ENCODE data around the gene NDC1.

The NDC1 gene

DNA sequence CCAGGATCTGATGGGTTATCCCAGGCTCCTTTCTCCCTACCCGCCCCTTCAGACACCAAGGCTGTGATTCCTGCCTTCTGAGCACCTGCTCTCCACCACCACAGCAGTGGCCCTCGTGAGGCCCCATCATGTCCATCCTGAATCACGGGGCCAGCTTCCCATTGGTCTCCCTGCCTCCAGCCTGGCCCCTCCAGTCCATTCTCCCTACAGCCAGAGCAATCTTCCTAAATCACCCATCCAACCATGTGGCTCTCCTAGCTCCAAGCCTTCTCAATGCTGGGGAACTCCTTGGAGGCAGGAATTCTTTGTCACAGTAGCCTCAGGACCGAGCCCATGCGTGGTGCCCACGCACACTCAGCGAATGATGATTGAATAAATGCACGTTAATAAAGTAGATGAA, 90.3 kb downstream of the NDC1 start:
- TF ChIP-seq EZH2 (IDR thresholded peaks at IDR 0.05; ENCODE audit: borderline replicate concordance, low read depth, low read length, severe bottlenecking): no peak
- TF ChIP-seq, protein P1, sequence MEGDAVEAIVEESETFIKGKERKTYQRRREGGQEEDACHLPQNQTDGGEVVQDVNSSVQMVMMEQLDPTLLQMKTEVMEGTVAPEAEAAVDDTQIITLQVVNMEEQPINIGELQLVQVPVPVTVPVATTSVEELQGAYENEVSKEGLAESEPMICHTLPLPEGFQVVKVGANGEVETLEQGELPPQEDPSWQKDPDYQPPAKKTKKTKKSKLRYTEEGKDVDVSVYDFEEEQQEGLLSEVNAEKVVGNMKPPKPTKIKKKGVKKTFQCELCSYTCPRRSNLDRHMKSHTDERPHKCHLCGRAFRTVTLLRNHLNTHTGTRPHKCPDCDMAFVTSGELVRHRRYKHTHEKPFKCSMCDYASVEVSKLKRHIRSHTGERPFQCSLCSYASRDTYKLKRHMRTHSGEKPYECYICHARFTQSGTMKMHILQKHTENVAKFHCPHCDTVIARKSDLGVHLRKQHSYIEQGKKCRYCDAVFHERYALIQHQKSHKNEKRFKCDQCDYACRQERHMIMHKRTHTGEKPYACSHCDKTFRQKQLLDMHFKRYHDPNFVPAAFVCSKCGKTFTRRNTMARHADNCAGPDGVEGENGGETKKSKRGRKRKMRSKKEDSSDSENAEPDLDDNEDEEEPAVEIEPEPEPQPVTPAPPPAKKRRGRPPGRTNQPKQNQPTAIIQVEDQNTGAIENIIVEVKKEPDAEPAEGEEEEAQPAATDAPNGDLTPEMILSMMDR (IDR thresholded peaks at IDR 0.05; ENCODE audit: borderline replicate concordance, extremely low read depth, low read length, poor library complexity, severe bottlenecking): no peak
- Histone ChIP-seq H3K36me3 (ENCODE audit: insufficient read depth, low read length) (no peaks in the 10 kb centered on the region), H3K27me3 (ENCODE audit: insufficient read depth, low read length, poor library complexity) (no peaks in the 10 kb centered on the region), H4K20me1 (ENCODE audit: insufficient read depth, low read length) (no peaks in the 10 kb centered on the region), H3K9ac (ENCODE audit: low read depth, low read length) (no peak overlapping the region), H3K4me1 (ENCODE audit: insufficient read depth, low read length) (no peaks in the 10 kb centered on the region), H3K9me3 (ENCODE audit: insufficient read depth, low read length, severe bottlenecking) (no peaks in the 10 kb centered on the region), H2AFZ (ENCODE audit: low read depth, low read length) (no peak overlapping the region), H3K79me2 (ENCODE audit: insufficient read depth, low read length) (no peaks in the 10 kb centered on the region), H3K4me3 (ENCODE audit: low read depth in 1 of 2, low read length in 2 of 2) (no peak overlapping the region), H3K27ac (ENCODE audit: low read length) (no peak overlapping the region), H3K4me2 (ENCODE audit: insufficient read depth, low read length) (no peak overlapping the region)
- DNase-seq (no peak), ATAC-seq (ENCODE audit: insufficient read depth, low read depth) (no peak)

GRCh38 chr1:53740621-53741105, 97.4 kb downstream of the NDC1 start:
- Histone ChIP-seq H3K4me1 (ENCODE audit: insufficient read depth, low read length) (no peaks in the 10 kb centered on the region), H3K4me2 (ENCODE audit: insufficient read depth, low read length) (no peak overlapping the region), H3K9ac (ENCODE audit: low read depth, low read length) (no peak overlapping the region), H3K9me3 (ENCODE audit: insufficient read depth, low read length, severe bottlenecking) (peaks cover 4% of the 10 kb centered on the region), H3K4me3 (ENCODE audit: low read depth in 1 of 2, low read length in 2 of 2) (no peak overlapping the region), H4K20me1 (ENCODE audit: insufficient read depth, low read length) (no peaks in the 10 kb centered on the region; the same call in 1 of the 2 replicates), H3K27ac (ENCODE audit: low read length) (no peak overlapping the region), H3K27me3 (ENCODE audit: insufficient read depth, low read length, poor library complexity) (peaks cover 6% of the 10 kb centered on the region), H3K79me2 (ENCODE audit: insufficient read depth, low read length) (no peaks in the 10 kb centered on the region), H2AFZ (ENCODE audit: low read depth, low read length) (no peak overlapping the region), H3K36me3 (ENCODE audit: insufficient read depth, low read length) (no peaks in the 10 kb centered on the region)
- no peak for DNase-seq
- no peak for ATAC-seq (ENCODE audit: insufficient read depth, low read depth)
- TF ChIP-seq EZH2 (IDR thresholded peaks at IDR 0.05; ENCODE audit: borderline replicate concordance, low read depth, low read length, severe bottlenecking): no peak
- TF ChIP-seq, protein P1 (IDR thresholded peaks at IDR 0.05; ENCODE audit: borderline replicate concordance, extremely low read depth, low read length, poor library complexity, severe bottlenecking): no peak

- H3K4me3 ChIP-seq (ENCODE audit: low read depth in 1 of 2, low read length in 2 of 2): no peak within 1 kb of the TSS
- H3K79me2 ChIP-seq (ENCODE audit: insufficient read depth, low read length): no peaks in the 10 kb centered on the region
- no peaks in the 10 kb centered on the region for H3K36me3 ChIP-seq (ENCODE audit: insufficient read depth, low read length)
- peaks cover 4% of the 10 kb centered on the region for H3K9me3 ChIP-seq (ENCODE audit: insufficient read depth, low read length, severe bottlenecking)
- H3K4me1 ChIP-seq (ENCODE audit: insufficient read depth, low read length): no peaks in the 10 kb centered on the region
- H3K27me3 ChIP-seq (ENCODE audit: insufficient read depth, low read length, poor library complexity): peaks cover 18% of the 10 kb centered on the region
- ATAC-seq (ENCODE audit: insufficient read depth, low read depth): no peak
- no peak within 1 kb of the TSS for H3K4me2 ChIP-seq (ENCODE audit: insufficient read depth, low read length)
- H2AFZ ChIP-seq (ENCODE audit: low read depth, low read length): no peak within 1 kb of the TSS
- H4K20me1 ChIP-seq (ENCODE audit: insufficient read depth, low read length): no peaks in the 10 kb centered on the region; the same call in 1 of the 2 replicates
- no peak within 1 kb of the TSS for H3K9ac ChIP-seq (ENCODE audit: low read depth, low read length)
- DNase-seq: no peak
- H3K27ac ChIP-seq (ENCODE audit: low read length): no peak within 1 kb of the TSS
- no peak for TF ChIP-seq EZH2 (IDR thresholded peaks at IDR 0.05; ENCODE audit: borderline replicate concordance, low read depth, low read length, severe bottlenecking)
- TF ChIP-seq, protein P1 (IDR thresholded peaks at IDR 0.05; ENCODE audit: borderline replicate concordance, extremely low read depth, low read length, poor library complexity, severe bottlenecking): no peak
Measured at GRCh38 chr1:53739109-53739681, 98.9 kb downstream of the NDC1 start, which contains the start of gene GLIS1. GLIS1 (minus strand) TSS chr1:53739164; CDS start chr1:53738064, 1,100 bp downstream.

Data from DND-41 (cell line).